OCI-LY7 (cell line): Measurements from ENCODE around the gene PPP1R7. TPM values are rescaled to one million over a fixed set of nuclear protein-coding genes. Genes with fewer than 3 reads are reported as not detected.

Experiments
- BruUV-seq: library from RNA; stranded (reverse); fragments of 400-500 nt; replicated peaks from 2 replicates; lab custom pipeline; 2021; lab: Mats Ljungman, UMichigan
- CTCF ChIA-PET: fragments of 300-600 bp; sonication (Branson Sonifier 250); formaldehyde crosslinking; loops from one replicate; lab custom pipeline; 2022; ENCODE audit warnings: antibody characterized with exemption; ENCODE audit not compliant: unreplicated experiment; lab: Charles Lee
- POLR2A ChIA-PET: fragments of 300-600 bp; sonication (Branson Sonifier 250); formaldehyde crosslinking; loops from one replicate; lab custom pipeline; 2022; ENCODE audit warnings: antibody characterized with exemption; lab: Charles Lee
- DNase-seq: peaks from one replicate; pipeline ENCODE4 v3.0.0-alpha.2; 2015; ENCODE audit warnings: low spot score
- H2AFZ ChIP-seq: fragments of 200-600 bp; sonication (generic), shearing (Covaris generic); 2 replicates; pipeline ENCODE4 v1.6.1; 2014; ENCODE audit warnings: mild to moderate bottlenecking, antibody characterized with exemption, low read length, moderate library complexity
- H3K27ac ChIP-seq: fragments of 200-600 bp; sonication (generic); 2 replicates; pipeline ENCODE4 v1.5.1; 2014; ENCODE audit warnings: mixed run types, low read depth, mild to moderate bottlenecking, moderate library complexity, low read length, inconsistent platforms; ENCODE audit not compliant: poor library complexity, severe bottlenecking
- H3K36me3 ChIP-seq: fragments of 200-600 bp; sonication (generic); 2 replicates; pipeline ENCODE4 v1.6.1; 2014; ENCODE audit warnings: mild to moderate bottlenecking, antibody characterized with exemption, low read length, moderate library complexity, mixed read lengths; ENCODE audit not compliant: insufficient read depth
- H3K4me1 ChIP-seq: fragments of 200-600 bp; sonication (generic); 2 replicates; pipeline ENCODE4 v1.5.1; 2014; ENCODE audit warnings: mild to moderate bottlenecking, low read length; ENCODE audit not compliant: insufficient read depth, poor library complexity, severe bottlenecking
- H3K4me2 ChIP-seq: fragments of 200-600 bp; sonication (generic); 2 replicates; pipeline ENCODE4 v1.6.1; 2014; ENCODE audit warnings: mild to moderate bottlenecking, low read length
- H3K4me3 ChIP-seq: fragments of 200-600 bp; sonication (generic); 2 replicates; pipeline ENCODE4 v1.5.1; 2014; ENCODE audit warnings: mild to moderate bottlenecking, low read depth, low read length; ENCODE audit not compliant: poor library complexity, severe bottlenecking
- H3K79me2 ChIP-seq: fragments of 200-600 bp; sonication (generic); 2 replicates; pipeline ENCODE4 v1.6.1; 2016; ENCODE audit warnings: low read depth, mild to moderate bottlenecking, low read length, moderate library complexity, mixed read lengths; ENCODE audit not compliant: insufficient read depth
- H3K9me2 ChIP-seq: fragments of 200-600 bp; sonication (generic); 2 replicates; pipeline ENCODE4 v1.6.1; 2016; ENCODE audit warnings: mild to moderate bottlenecking, low read length, mixed read lengths; ENCODE audit not compliant: insufficient read depth
- H3K9me3 ChIP-seq: fragments of 200-600 bp; sonication (generic); 2 replicates; pipeline ENCODE4 v1.6.1; 2014; ENCODE audit warnings: mild to moderate bottlenecking, mixed run types, low read length, mixed read lengths
- H4K20me1 ChIP-seq: fragments of 200-600 bp; sonication (generic); 2 replicates; pipeline ENCODE4 v1.6.1; 2014; ENCODE audit warnings: mild to moderate bottlenecking, antibody characterized with exemption, low read length, moderate library complexity, mixed read lengths; ENCODE audit not compliant: insufficient read depth
- EZH2phosphoT487 ChIP-seq: fragments of 200-600 bp; sonication (generic); IDR thresholded peaks from 2 replicates; pipeline ENCODE4 v1.6.1; 2018; ENCODE audit warnings: low read depth, borderline replicate concordance, mild to moderate bottlenecking, mixed run types, antibody characterized with exemption, low read length, moderate library complexity, mixed read lengths
- intact Hi-C: fragments of 100-400 bp; cut with micrococcal nuclease; formaldehyde crosslinking; loops from one replicate; pipeline ENCODE4 v1.10.0; 2022; ENCODE audit not compliant: unreplicated experiment
- total RNA-seq, 2 experiments: library from RNA; depleted of rRNA in 1 of 2; stranded (reverse); fragments of >200 nt in 1 of 2; shearing (Covaris generic) in 1 of 2; gene quantifications; 2 replicates each; pipeline ENCODE4 v1.2.3, GENCODE V29; 2014 to 2022
- TF ChIP-seq, protein P1 (sequence below): fragments of 200-600 bp; sonication (generic); conservative IDR thresholded peaks from 2 replicates; pipeline ENCODE4 v1.5.1; 2014; ENCODE audit warnings: mild to moderate bottlenecking, antibody characterized with exemption, low read length, moderate library complexity, mixed read lengths

Gene PPP1R7
- total RNA-seq, 2 experiments from 2014 or later, result 46.0 to 82.0 TPM

DNA sequence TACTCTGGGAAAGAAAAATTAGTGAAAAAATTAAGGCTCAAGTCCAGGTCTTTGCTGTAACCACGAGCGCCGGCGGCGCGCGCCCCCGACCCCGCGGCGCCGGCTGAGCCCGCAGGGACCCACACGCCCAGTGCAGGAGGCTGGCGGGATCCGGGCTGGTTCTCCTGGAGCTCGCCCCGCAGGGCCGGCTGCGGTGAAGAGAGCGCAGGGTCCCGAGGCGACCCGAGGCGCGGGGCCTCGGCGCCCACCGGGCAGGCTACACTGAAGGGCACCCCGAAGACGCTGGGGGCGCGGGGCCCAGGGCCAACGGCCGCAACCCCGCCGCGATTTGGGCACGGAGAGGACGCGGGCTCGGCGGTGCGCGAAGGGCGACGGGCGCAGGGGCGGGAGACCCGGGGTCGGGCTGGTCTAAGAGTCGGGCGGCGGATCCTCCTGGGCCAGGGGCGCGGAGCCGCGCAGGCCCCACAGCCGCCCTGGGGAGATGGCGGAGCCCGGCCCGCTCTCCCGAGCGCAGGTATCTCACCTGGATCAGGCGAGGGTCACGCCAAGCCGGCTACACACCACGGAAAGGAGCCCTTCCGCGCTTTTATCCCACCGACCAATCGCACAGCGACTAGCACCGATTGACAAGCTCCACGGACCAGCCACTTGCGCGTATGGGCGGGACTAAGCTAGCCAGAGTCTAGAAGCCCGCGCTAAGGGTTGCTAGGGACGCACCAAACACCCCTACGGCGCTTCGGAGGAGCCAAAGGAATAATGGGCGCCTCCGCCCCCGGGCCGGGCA is 1.2 kb upstream of the PPP1R7 start, which contains the start of gene PASK:
Gene PASK, minus strand, starts transcription at position 582 of the 784 bp plus-strand sequence. CDS start 6,440 bp downstream, outside the sequence.
- Histone ChIP-seq H3K79me2 (peaks cover 40% of the 10 kb centered on the region; the same call in 1 of the 2 replicates), H3K4me3 (peak within 1 kb of the TSS; percentile 94), H3K27ac (peak within 1 kb of the TSS; percentile 35), H3K4me1 (peaks cover 37% of the 10 kb centered on the region), H3K4me2 (peak within 1 kb of the TSS; percentile 95), H2AFZ (peak within 1 kb of the TSS; percentile 86), H3K9me2 (no peaks in the 10 kb centered on the region), H3K36me3 (peaks cover 16% of the 10 kb centered on the region), H3K9me3 (no peaks in the 10 kb centered on the region), H4K20me1 (peaks cover 16% of the 10 kb centered on the region)
- intact Hi-C loops, result loop anchor here (10.0 kb wide), 1 partner anchor 736 kb away; no protein-coding TSS in a partner anchor
- CTCF ChIA-PET, result no interaction called here
- no TSS peak for BruUV-seq
- DNase-seq, result peak; percentile 96
- TF ChIP-seq, protein P1, sequence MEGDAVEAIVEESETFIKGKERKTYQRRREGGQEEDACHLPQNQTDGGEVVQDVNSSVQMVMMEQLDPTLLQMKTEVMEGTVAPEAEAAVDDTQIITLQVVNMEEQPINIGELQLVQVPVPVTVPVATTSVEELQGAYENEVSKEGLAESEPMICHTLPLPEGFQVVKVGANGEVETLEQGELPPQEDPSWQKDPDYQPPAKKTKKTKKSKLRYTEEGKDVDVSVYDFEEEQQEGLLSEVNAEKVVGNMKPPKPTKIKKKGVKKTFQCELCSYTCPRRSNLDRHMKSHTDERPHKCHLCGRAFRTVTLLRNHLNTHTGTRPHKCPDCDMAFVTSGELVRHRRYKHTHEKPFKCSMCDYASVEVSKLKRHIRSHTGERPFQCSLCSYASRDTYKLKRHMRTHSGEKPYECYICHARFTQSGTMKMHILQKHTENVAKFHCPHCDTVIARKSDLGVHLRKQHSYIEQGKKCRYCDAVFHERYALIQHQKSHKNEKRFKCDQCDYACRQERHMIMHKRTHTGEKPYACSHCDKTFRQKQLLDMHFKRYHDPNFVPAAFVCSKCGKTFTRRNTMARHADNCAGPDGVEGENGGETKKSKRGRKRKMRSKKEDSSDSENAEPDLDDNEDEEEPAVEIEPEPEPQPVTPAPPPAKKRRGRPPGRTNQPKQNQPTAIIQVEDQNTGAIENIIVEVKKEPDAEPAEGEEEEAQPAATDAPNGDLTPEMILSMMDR, result no peak
- TF ChIP-seq EZH2phosphoT487, result no peak
- POLR2A ChIA-PET, result interaction anchor here (1.0 kb wide), 1 partner anchor 48 kb away, joined by 4 read pairs; no protein-coding TSS in a partner anchor

DNA sequence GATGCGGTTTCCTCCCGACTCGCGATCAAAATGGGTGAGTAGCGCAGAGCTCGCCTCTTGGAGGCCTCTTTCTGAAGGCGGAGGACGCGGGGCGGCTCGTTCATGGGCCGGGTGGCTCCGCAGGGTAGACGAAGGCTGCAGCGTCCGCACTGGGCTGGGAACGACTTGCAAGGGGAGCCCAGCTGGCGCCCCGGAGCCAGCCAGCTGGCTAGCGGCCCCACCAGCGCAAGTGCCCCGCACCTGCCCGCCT is 667 bp upstream of the PPP1R7 start:
- no peak for DNase-seq
- Histone ChIP-seq H3K4me3 (peak overlapping the region; percentile 94), H3K9me2 (no peaks in the 10 kb centered on the region), H3K27ac (peak overlapping the region; percentile 35), H4K20me1 (peaks cover 16% of the 10 kb centered on the region), H3K79me2 (peaks cover 40% of the 10 kb centered on the region; the same call in 1 of the 2 replicates), H3K36me3 (peaks cover 12% of the 10 kb centered on the region), H3K4me2 (peak overlapping the region; percentile 83), H3K4me1 (peaks cover 37% of the 10 kb centered on the region), H2AFZ (peak overlapping the region; percentile 86), H3K9me3 (no peaks in the 10 kb centered on the region)
- ChIA-PET POLR2A (interaction anchor here (1.0 kb wide), 1 partner anchor 48 kb away, joined by 4 read pairs; no protein-coding TSS in a partner anchor), CTCF (no interaction called here)
- BruUV-seq, result no TSS peak
- intact Hi-C loops, result loop anchor here (10.0 kb wide), 1 partner anchor 735 kb away; no protein-coding TSS in a partner anchor
- TF ChIP-seq, protein P1, result no peak
- no peak for TF ChIP-seq EZH2phosphoT487
